Measurements from ENCODE around the gene FGD1. TPM values are rescaled to one million over a fixed set of nuclear protein-coding genes. Genes with fewer than 3 reads are reported as not detected.
"Not testable (repeated sequence)": the region's sequence is repeated elsewhere in the genome, so short reads cannot be mapped to it uniquely, and the experiment has no call there.

The FGD1 gene
- total RNA-seq (10 to 100 TPM in 3 of 9 donors, 1 to 10 TPM in 6; 2.9 to 13.6 (median 9.1) TPM), polyA plus RNA-seq (10 to 100 TPM in 1 of 3 donors, 1 to 10 TPM in 2; 4.4 to 14.2 (median 8.6) TPM)
- long read RNA-seq, donor 1, result 0 reads
- long read RNA-seq, donor 2, full-length matches to known transcripts, result 1 of 1 reads
- long read RNA-seq, donor 2, partial matches to known transcripts, result 0 of 1 reads
- long read RNA-seq, donor 2, other reads (novel, unspliced or antisense), result 0 of 1 reads
- long read RNA-seq, donor 3, result 0 reads
- long read RNA-seq, donor 4, partial matches to known transcripts, result 0 of 1 reads
- long read RNA-seq, donor 4, other reads (novel, unspliced or antisense), result 1 of 1 reads
- long read RNA-seq, donor 5, full-length matches to known transcripts, result 11 of 22 reads
- long read RNA-seq, donor 5, partial matches to known transcripts, result 8 of 22 reads
- long read RNA-seq, donor 5, other reads (novel, unspliced or antisense), result 3 of 22 reads
- long read RNA-seq, donor 6, partial matches to known transcripts, result 1 of 3 reads
- long read RNA-seq, donor 6, other reads (novel, unspliced or antisense), result 2 of 3 reads
- long read RNA-seq, donor 7, result 0 reads
- long read RNA-seq, donor 8, result 0 reads
- long read RNA-seq, donor 9, partial matches to known transcripts, result 8 of 8 reads
- long read RNA-seq, donor 9, other reads (novel, unspliced or antisense), result 0 of 8 reads
- long read RNA-seq, donor 10, result 0 reads

DNA sequence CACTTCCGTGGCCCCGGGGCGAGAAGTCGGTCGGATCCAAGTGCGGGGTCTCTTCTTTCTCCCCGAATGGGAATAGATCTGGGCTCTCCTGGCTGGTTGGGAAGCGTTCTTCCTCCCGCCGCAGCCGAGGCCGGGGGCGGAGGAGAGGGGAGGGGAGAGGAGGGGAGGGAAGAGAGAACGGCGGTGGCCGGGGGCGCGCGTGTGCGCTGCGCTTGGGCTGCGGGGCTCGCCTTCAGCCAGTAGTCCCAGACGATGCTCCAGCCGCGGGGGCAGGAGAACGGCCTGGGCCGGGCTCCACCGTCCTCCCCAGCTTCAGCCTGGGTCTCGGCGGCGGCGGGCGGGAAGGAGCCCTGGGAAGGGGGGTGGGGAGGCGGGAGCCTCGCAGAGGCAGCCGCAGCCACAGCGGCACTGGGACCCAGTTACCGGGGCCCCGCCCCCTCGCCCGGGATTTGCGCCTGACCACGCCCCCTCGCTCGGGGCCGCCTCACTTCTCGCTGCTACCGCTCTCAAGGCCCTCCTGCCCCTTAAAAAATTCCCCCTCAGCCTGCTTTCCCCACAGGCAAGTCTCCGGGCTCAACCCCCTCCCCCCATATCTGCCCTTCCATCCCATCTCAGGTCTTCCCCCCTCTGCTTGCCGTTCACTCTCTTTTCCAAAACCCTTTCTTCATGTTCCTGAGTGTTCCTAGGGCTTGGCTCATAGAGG lies at the start of gene FGD1:
Gene FGD1 (minus strand): TSS at position 421 of the 703 bp plus-strand sequence. CDS start 802 bp downstream, outside the sequence.
- Histone ChIP-seq H3K4me3 (peak within 1 kb of the TSS in 2 of 4 donors; percentile 32 to 50), H3K9me3 (replicated peaks in 1 of 3) (no peaks in the 10 kb centered on the region), H3K27ac (peak within 1 kb of the TSS in 4 of 5 donors; percentile 27 to 72 (median 47)), H3K27me3 (peaks cover 5% of the 10 kb centered on the region), H3K4me1 (replicated peaks in 1 of 2) (no peaks in the 10 kb centered on the region), H3K36me3 (replicated peaks in 1 of 2) (no peaks in the 10 kb centered on the region)
- peak; percentile 57 to 79 (median 74) for DNase-seq
- intact Hi-C loops (cut with DNase I), result no loop called here
- TF ChIP-seq, protein P1, sequence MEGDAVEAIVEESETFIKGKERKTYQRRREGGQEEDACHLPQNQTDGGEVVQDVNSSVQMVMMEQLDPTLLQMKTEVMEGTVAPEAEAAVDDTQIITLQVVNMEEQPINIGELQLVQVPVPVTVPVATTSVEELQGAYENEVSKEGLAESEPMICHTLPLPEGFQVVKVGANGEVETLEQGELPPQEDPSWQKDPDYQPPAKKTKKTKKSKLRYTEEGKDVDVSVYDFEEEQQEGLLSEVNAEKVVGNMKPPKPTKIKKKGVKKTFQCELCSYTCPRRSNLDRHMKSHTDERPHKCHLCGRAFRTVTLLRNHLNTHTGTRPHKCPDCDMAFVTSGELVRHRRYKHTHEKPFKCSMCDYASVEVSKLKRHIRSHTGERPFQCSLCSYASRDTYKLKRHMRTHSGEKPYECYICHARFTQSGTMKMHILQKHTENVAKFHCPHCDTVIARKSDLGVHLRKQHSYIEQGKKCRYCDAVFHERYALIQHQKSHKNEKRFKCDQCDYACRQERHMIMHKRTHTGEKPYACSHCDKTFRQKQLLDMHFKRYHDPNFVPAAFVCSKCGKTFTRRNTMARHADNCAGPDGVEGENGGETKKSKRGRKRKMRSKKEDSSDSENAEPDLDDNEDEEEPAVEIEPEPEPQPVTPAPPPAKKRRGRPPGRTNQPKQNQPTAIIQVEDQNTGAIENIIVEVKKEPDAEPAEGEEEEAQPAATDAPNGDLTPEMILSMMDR (IDR thresholded peaks at IDR 0.05), result no peak
- TF ChIP-seq POLR2A (IDR thresholded peaks at IDR 0.05), result peak in 1 of 2 donors; percentile 8
- 2 to 37% (median 18%) methylated on average over 2 to 40 of the region's 51 CpGs for WGBS, 4 donors

DNA sequence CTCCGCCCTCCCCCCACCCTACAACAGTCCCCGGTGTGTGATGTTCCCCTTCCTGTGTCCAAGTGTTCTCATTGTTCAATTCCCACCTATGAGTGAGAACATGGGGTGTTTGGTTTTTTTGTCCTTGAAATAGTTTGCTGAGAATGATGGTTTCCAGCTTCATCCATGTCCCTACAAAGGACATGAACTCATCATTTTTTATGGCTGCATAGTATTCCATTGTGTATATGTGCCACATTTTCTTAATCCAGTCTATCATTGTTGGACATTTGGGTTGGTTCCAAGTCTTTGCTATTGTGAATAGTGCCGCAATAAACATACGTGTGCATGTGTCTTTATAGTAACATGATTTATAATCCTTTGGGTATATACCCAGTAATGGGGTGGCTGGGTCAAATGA lies 46.2 kb upstream of the FGD1 start:
- H3K9me3 ChIP-seq (replicated peaks in 1 of 3); H3K4me1 ChIP-seq (replicated peaks in 1 of 2); intact Hi-C loops (cut with DNase I); DNase-seq; H3K27ac ChIP-seq; H3K27me3 ChIP-seq; H3K4me3 ChIP-seq: not testable (repeated sequence)
- WGBS, 4 donors, result 81 to 94% (median 83%) methylated on average over 2 of the region's 4 CpGs; no CpG with 5 or more reads in 1 of the 4 donors
- peaks cover 0 to 45% of the 10 kb centered on the region in 2 donors for H3K36me3 ChIP-seq (replicated peaks in 1 of 2)

DNA sequence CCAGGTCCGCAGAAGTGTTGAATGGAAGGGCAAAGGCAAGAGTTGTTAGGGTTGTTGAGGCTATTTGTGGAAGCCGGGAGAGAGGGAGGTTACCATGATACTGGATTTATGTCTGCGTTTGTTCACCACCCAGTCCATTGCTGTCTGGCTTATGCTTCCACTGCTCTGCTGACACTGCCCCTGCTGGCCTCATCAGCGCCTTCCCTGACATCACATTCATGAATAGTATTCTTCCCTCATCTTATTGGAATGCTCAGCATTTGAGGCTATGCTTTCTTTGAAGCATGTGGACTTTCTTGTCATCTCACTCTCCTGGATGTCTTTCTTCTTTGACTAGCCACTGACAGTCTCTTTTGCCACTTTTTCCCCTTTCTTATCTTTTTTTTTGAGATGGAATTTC lies 44.3 kb upstream of the FGD1 start:
- Histone ChIP-seq H3K27ac (no peak overlapping the region), H3K4me1 (replicated peaks in 1 of 2) (no peaks in the 10 kb centered on the region)

GRCh38 chrX:54534271-54534670 lies 38.2 kb upstream of the FGD1 start:
- H3K27ac ChIP-seq, result no peak overlapping the region
- intact Hi-C loops (cut with DNase I), result no loop called here
- 72 to 86% (median 82%) methylated on average over 4 of the region's 4 CpGs for WGBS, 4 donors
- no peaks in the 10 kb centered on the region for H3K9me3 ChIP-seq (replicated peaks in 1 of 3)
- no peaks in the 10 kb centered on the region for H3K27me3 ChIP-seq
- no peak for DNase-seq
- TF ChIP-seq, protein P1 (IDR thresholded peaks at IDR 0.05), result no peak
- TF ChIP-seq POLR2A (IDR thresholded peaks at IDR 0.05), result no peak
- no peak overlapping the region for H3K4me3 ChIP-seq
- no peaks in the 10 kb centered on the region for H3K4me1 ChIP-seq (replicated peaks in 1 of 2)
- H3K36me3 ChIP-seq (replicated peaks in 1 of 2), result no peaks in the 10 kb centered on the region

More for the DNA sequence above, 44.3 kb upstream of the FGD1 start:
- no peaks in the 10 kb centered on the region for H3K27me3 ChIP-seq
- H3K36me3 ChIP-seq (replicated peaks in 1 of 2), result peaks cover 0 to 40% of the 10 kb centered on the region in 2 donors
- TF ChIP-seq, protein P1 (IDR thresholded peaks at IDR 0.05), result no peak
- no peak for TF ChIP-seq POLR2A (IDR thresholded peaks at IDR 0.05)
- no peak overlapping the region for H3K4me3 ChIP-seq
- intact Hi-C loops (cut with DNase I), result no loop called here
- WGBS, 4 donors, result 70 to 89% (median 74%) methylated on average over 4 of the region's 4 CpGs
- no peak for DNase-seq
- no peaks in the 10 kb centered on the region for H3K9me3 ChIP-seq (replicated peaks in 1 of 3)
